Upper lobe of left lung (tissue), 6 donors: ENCODE data around the gene SIRPA. TPM values are rescaled to one million over a fixed set of nuclear protein-coding genes. Genes with fewer than 3 reads are reported as not detected.
A peak's percentile ranks its signal among the peaks of the same experiment; 100 is the strongest.

ENCODE experiments used
- ATAC-seq, 2 donors: fragments of 200-7000 bp; cut with Tn5 transposase; one replicate each; pipeline ENCODE4 v1.9.1; 2022; ENCODE audit warnings: mild to moderate bottlenecking in 2 of 2, moderate library complexity in 2 of 2; ENCODE audit not compliant: low FRiP score in 2 of 2
- DNase-seq, 2 donors: peaks; one replicate each; pipeline ENCODE4 v3.0.0-alpha.2; 2019 to 2020
- H3K27ac ChIP-seq, 4 donors: fragments of 200-600 bp; sonication (generic); one replicate each; pipeline ENCODE4 v1.5.1; 2016 to 2019
- H3K27me3 ChIP-seq, 4 donors: fragments of 200-600 bp; sonication (generic); one replicate each; pipeline ENCODE4 v1.5.1; 2017 to 2019
- H3K36me3 ChIP-seq, 4 donors: fragments of 200-600 bp; sonication (generic); one replicate each; pipeline ENCODE4 v1.5.1; 2016 to 2019
- H3K4me1 ChIP-seq, 4 donors: fragments of 200-600 bp; sonication (generic); one replicate each; pipeline ENCODE4 v1.5.1; 2018 to 2019
- H3K4me3 ChIP-seq, 4 donors: fragments of 200-600 bp; sonication (generic); one replicate each; pipeline ENCODE4 v1.5.1; 2017 to 2019; ENCODE audit warnings: mild to moderate bottlenecking in 2 of 4, moderate library complexity in 1 of 4
- H3K9me3 ChIP-seq, 4 donors: fragments of 200-600 bp; sonication (generic); one replicate each; pipeline ENCODE4 v1.5.1; 2018 to 2019
- CTCF ChIP-seq, 6 experiments: fragments of 450-650 bp in 4 of 6; fragments of 200-600 bp in 2 of 6; sonication (generic) in 2 of 6; IDR thresholded peaks; one replicate each; pipeline ENCODE4 v1.5.1; 2016 to 2019; ENCODE audit warnings: antibody characterized with exemption in 6 of 6
- EP300 ChIP-seq, 4 donors: sonication (generic); formaldehyde crosslinking; IDR thresholded peaks; one replicate each; pipeline ENCODE4 v1.5.1; 2017; ENCODE audit warnings: antibody characterized with exemption in 4 of 4, control low read depth in 2 of 4
- POLR2A ChIP-seq, 4 donors: fragments of 450-650 bp; IDR thresholded peaks; one replicate each; pipeline ENCODE4 v1.5.1; 2016 to 2017; ENCODE audit warnings: antibody characterized with exemption in 4 of 4, mild to moderate bottlenecking in 2 of 4
- POLR2AphosphoS5 ChIP-seq, 2 donors: sonication (generic); formaldehyde crosslinking; IDR thresholded peaks; one replicate each; pipeline ENCODE4 v1.5.1; 2017; ENCODE audit warnings: antibody characterized with exemption in 2 of 2
- WGBS, 2 donors: methylation state at CpG; one replicate each; pipeline ENCODE4 v1.1.5; 2017 to 2018; 5-methylcytosine and 5-hydroxymethylcytosine counted together
- total RNA-seq, 6 donors: library from RNA; depleted of rRNA in 4 of 6; stranded (reverse); fragments of >200 nt in 4 of 6; gene quantifications; one replicate each; pipeline versions ENCODE4 v1.1.0 to v1.2.1, GENCODE V29; 2016 to 2021
- donor health status: DM: no; HTN: no; CAD: no; lungs with moderate emphysema.
- donor health status: DM: no; HTN: yes; CAD: no; lungs with severe emphysema.

Gene SIRPA
- total RNA-seq, 6 donors from 2014 or later, result 36.3 to 119 (median 60.4) TPM

- H3K4me3 ChIP-seq, result no peak overlapping the region
- no peak for ATAC-seq
- H3K27ac ChIP-seq, result peak overlapping the region in 1 of 4 donors; percentile 9
- H3K36me3 ChIP-seq, result peaks cover 0 to 11% (median 1%) of the 10 kb centered on the region in 4 donors
- no peak for TF ChIP-seq POLR2AphosphoS5 (IDR thresholded peaks at IDR 0.05)
- TF ChIP-seq EP300 (IDR thresholded peaks at IDR 0.05), result no peak
- no peak for TF ChIP-seq CTCF (IDR thresholded peaks at IDR 0.05)
- TF ChIP-seq POLR2A (IDR thresholded peaks at IDR 0.05), result no peak
- no peak for DNase-seq
- H3K4me1 ChIP-seq, result peaks cover 0 to 15% (median 9%) of the 10 kb centered on the region in 4 donors
- no peaks in the 10 kb centered on the region for H3K27me3 ChIP-seq
- no peaks in the 10 kb centered on the region for H3K9me3 ChIP-seq
- 73 to 79% methylated on average over 4 of the region's 6 CpGs for WGBS, 2 donors
Observed at GRCh38 chr20:1930165-1930564, 35.0 kb downstream of the SIRPA start.

- peaks cover 0 to 12% (median 1%) of the 10 kb centered on the region in 4 donors for H3K36me3 ChIP-seq
- H3K27ac ChIP-seq, result no peak overlapping the region
Observed at GRCh38 chr20:1931830-1932229, 36.6 kb downstream of the SIRPA start.

DNA sequence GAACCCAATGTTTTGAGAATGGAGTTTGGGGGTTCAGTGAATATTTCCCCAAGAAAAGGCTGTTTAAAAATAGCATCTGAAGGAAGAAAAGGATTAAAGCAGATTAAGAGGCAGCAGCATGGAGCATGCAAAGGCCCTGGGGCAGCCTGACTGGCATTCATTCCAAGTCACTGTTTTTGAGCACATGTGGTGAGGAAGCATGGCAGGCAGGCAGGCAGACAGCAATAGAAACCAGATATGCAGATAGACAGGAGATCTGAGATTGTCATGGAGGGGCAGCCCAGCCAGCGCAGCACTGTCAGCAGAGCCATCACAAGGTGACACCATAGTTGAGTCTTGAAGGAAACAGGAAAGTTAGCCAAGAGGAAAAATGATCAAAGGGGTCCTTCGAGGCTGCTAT, 37.8 kb downstream of the SIRPA start:
- no peak overlapping the region for H3K4me3 ChIP-seq

More at GRCh38 chr20:1931830-1932229, 36.6 kb downstream of the SIRPA start:
- DNase-seq (no peak), ATAC-seq (no peak)
- Histone ChIP-seq H3K9me3 (no peaks in the 10 kb centered on the region), H3K4me1 (peaks cover 0 to 20% (median 9%) of the 10 kb centered on the region in 4 donors), H3K27me3 (no peaks in the 10 kb centered on the region), H3K4me3 (no peak overlapping the region)
- WGBS, 2 donors, result 81 to 88% methylated on average over 5 of the region's 5 CpGs
- TF ChIP-seq POLR2A (IDR thresholded peaks at IDR 0.05), result no peak
- no peak for TF ChIP-seq EP300 (IDR thresholded peaks at IDR 0.05)

GRCh38 chr20:1933465-1933870, 38.3 kb downstream of the SIRPA start:
- Histone ChIP-seq H3K27me3 (no peaks in the 10 kb centered on the region), H3K4me3 (no peak overlapping the region), H3K27ac (peak overlapping the region in 2 of 4 donors; percentile 35 to 58), H3K4me1 (peaks cover 0 to 13% (median 8%) of the 10 kb centered on the region in 4 donors), H3K9me3 (no peaks in the 10 kb centered on the region), H3K36me3 (peaks cover 0 to 18% (median 4%) of the 10 kb centered on the region in 4 donors)
- WGBS, 2 donors, result 44 to 71% methylated on average over 4 to 9 of the region's 9 CpGs
- TF ChIP-seq POLR2AphosphoS5 (IDR thresholded peaks at IDR 0.05) (peak in 1 of 2 donors; percentile 26), POLR2A (IDR thresholded peaks at IDR 0.05) (no peak)
- ATAC-seq (peak; percentile 45 to 50), DNase-seq (no peak)

More for the DNA sequence above, 37.8 kb downstream of the SIRPA start:
- H3K36me3 ChIP-seq, result peaks cover 0 to 13% (median 4%) of the 10 kb centered on the region in 4 donors
- H3K27ac ChIP-seq, result peak overlapping the region in 2 of 4 donors; percentile 35 to 58
- H3K9me3 ChIP-seq, result no peaks in the 10 kb centered on the region
- H3K27me3 ChIP-seq, result no peaks in the 10 kb centered on the region
- 71 to 89% methylated on average over 2 of the region's 2 CpGs for WGBS, 2 donors
- peaks cover 0 to 13% (median 8%) of the 10 kb centered on the region in 4 donors for H3K4me1 ChIP-seq
- TF ChIP-seq POLR2AphosphoS5 (IDR thresholded peaks at IDR 0.05) (no peak), POLR2A (IDR thresholded peaks at IDR 0.05) (no peak), CTCF (IDR thresholded peaks at IDR 0.05) (no peak), EP300 (IDR thresholded peaks at IDR 0.05) (no peak)
- ATAC-seq (no peak), DNase-seq (no peak)

- peak overlapping the region in 2 of 4 donors; percentile 5 to 32 for H3K27ac ChIP-seq
- ATAC-seq (peak in 1 of 2 donors; percentile 80), DNase-seq (no peak)
- no peaks in the 10 kb centered on the region for H3K27me3 ChIP-seq
- H3K36me3 ChIP-seq, result peaks cover 0 to 21% (median 4%) of the 10 kb centered on the region in 4 donors
- H3K4me3 ChIP-seq, result no peak overlapping the region
- TF ChIP-seq POLR2AphosphoS5 (IDR thresholded peaks at IDR 0.05) (peak in 1 of 2 donors; percentile 7), CTCF (IDR thresholded peaks at IDR 0.05) (no peak), EP300 (IDR thresholded peaks at IDR 0.05) (no peak)
- H3K4me1 ChIP-seq, result peaks cover 0 to 13% (median 6%) of the 10 kb centered on the region in 4 donors
- WGBS, 2 donors, result 46 to 78% methylated on average over 1 of the region's 1 CpG
- H3K9me3 ChIP-seq, result no peaks in the 10 kb centered on the region
Observed at GRCh38 chr20:1934156-1934555, 38.9 kb downstream of the SIRPA start.
